Activated CD8-positive, alpha-beta T cell treated with anti-CD3 and anti-CD28 coated beads, Interleukin-2, amount 10 ng/mL, durations not matched to agents 7 days and 5 days (primary cell): Measurements from ENCODE around the gene ATF7. TPM values are rescaled to one million over a fixed set of nuclear protein-coding genes. Genes with fewer than 3 reads are reported as not detected.
A peak's percentile ranks its signal among the peaks of the same experiment; 100 is the strongest.

Experiments
- ATAC-seq: fragments of 150-1000 bp; cut with Tn5 transposase; one replicate; pipeline ENCODE4 v1.10.0; 2021; ENCODE audit warnings: moderate library complexity
- CTCF ChIA-PET: fragments of 350-600 bp; sonication (Branson Sonifier 250); formaldehyde crosslinking; loops from one replicate; lab custom pipeline; 2021; ENCODE audit warnings: antibody characterized with exemption; lab: Charles Lee
- POLR2A ChIA-PET: fragments of 350-600 bp; sonication (Branson Sonifier 250); formaldehyde crosslinking; loops from one replicate; lab custom pipeline; 2021; ENCODE audit warnings: antibody characterized with exemption; lab: Charles Lee
- DNase-seq: peaks from one replicate; pipeline ENCODE4 v3.0.0-alpha.2; 2020
- H3K27ac Mint-ChIP-seq: one replicate; pipeline ENCODE4 v1.8.0; 2021; ENCODE audit warnings: mild to moderate bottlenecking, mixed read lengths
- H3K27me3 Mint-ChIP-seq: one replicate; pipeline ENCODE4 v1.8.0; 2021; ENCODE audit warnings: low read depth, mixed read lengths
- H3K36me3 Mint-ChIP-seq: one replicate; pipeline ENCODE4 v1.8.0; 2021; ENCODE audit warnings: low read depth, mixed read lengths
- H3K4me1 Mint-ChIP-seq: one replicate; pipeline ENCODE4 v1.8.0; 2021; ENCODE audit warnings: low read depth, mixed read lengths
- H3K4me3 Mint-ChIP-seq: one replicate; pipeline ENCODE4 v1.8.0; 2021; ENCODE audit warnings: mild to moderate bottlenecking, mixed read lengths
- H3K9me3 Mint-ChIP-seq: one replicate; pipeline ENCODE4 v1.8.0; 2022; ENCODE audit warnings: mixed read lengths; ENCODE audit not compliant: insufficient read depth
- total RNA-seq, 2 experiments: library from RNA; stranded (reverse); gene quantifications; one replicate each; pipeline ENCODE4 v1.2.3, GENCODE V29; 2021

ATF7 gene
- total RNA-seq, 2 experiments from 2014 or later: 27.7 to 28.7 TPM

- H3K27me3 Mint-ChIP-seq: peaks cover under 1% of the 10 kb centered on the region
- no peaks in the 10 kb centered on the region for H3K9me3 Mint-ChIP-seq
- peaks cover 32% of the 10 kb centered on the region for H3K4me1 Mint-ChIP-seq
- DNase-seq: no peak
- peaks cover 7% of the 10 kb centered on the region for H3K36me3 Mint-ChIP-seq
- ChIA-PET CTCF (interaction anchor here (1.1 to 5.3 kb wide), 6 partner anchors 15 to 120 kb away, joined by 3 to 36 read pairs (median 5); partner anchors contain the start of gene ATP5MC2), POLR2A (interaction anchor here (1.0 kb wide), 1 partner anchor 14 kb away, joined by 4 read pairs; no protein-coding TSS in a partner anchor)
- ATAC-seq: no peak
- H3K4me3 Mint-ChIP-seq: peak overlapping the region; percentile 98
- peak overlapping the region; percentile 96 for H3K27ac Mint-ChIP-seq
Measured at GRCh38 chr12:53626702-53627169, 554 bp upstream of the ATF7 start.

- H3K27ac Mint-ChIP-seq: peak overlapping the region; percentile 96
- H3K4me1 Mint-ChIP-seq: peaks cover 32% of the 10 kb centered on the region
- no peaks in the 10 kb centered on the region for H3K9me3 Mint-ChIP-seq
- H3K4me3 Mint-ChIP-seq: peak overlapping the region; percentile 98
- ChIA-PET CTCF (interaction anchor here (1.0 to 5.3 kb wide), 6 partner anchors 9 to 121 kb away, joined by 3 to 36 read pairs (median 4); partner anchors contain the start of gene ATP5MC2), POLR2A (interaction anchor here (1.0 kb wide), 1 partner anchor 12 kb away, joined by 4 read pairs; no protein-coding TSS in a partner anchor)
- DNase-seq: no peak
- no peaks in the 10 kb centered on the region for H3K27me3 Mint-ChIP-seq
- no peak for ATAC-seq
- peaks cover 11% of the 10 kb centered on the region for H3K36me3 Mint-ChIP-seq
Measured at GRCh38 chr12:53625373-53625945, 723 bp downstream of the ATF7 start.

- ChIA-PET POLR2A (no interaction called here), CTCF (interaction anchor here (1.0 to 5.3 kb wide), 4 partner anchors 9 to 132 kb away, joined by 3 to 36 read pairs (median 4); partner anchors contain the start of gene ATP5MC2)
- no peaks in the 10 kb centered on the region for H3K27me3 Mint-ChIP-seq
- DNase-seq (no peak), ATAC-seq (no peak)
- peak overlapping the region; percentile 96 for H3K27ac Mint-ChIP-seq
- H3K9me3 Mint-ChIP-seq: no peaks in the 10 kb centered on the region
- peaks cover 11% of the 10 kb centered on the region for H3K36me3 Mint-ChIP-seq
- H3K4me1 Mint-ChIP-seq: peaks cover 32% of the 10 kb centered on the region
- H3K4me3 Mint-ChIP-seq: peak overlapping the region; percentile 98
Measured at GRCh38 chr12:53624956-53625355, 1.2 kb downstream of the ATF7 start.

- Mint-ChIP-seq H3K27ac (no peak overlapping the region), H3K4me3 (peak overlapping the region; percentile 98), H3K4me1 (peaks cover 32% of the 10 kb centered on the region), H3K9me3 (no peaks in the 10 kb centered on the region), H3K27me3 (no peaks in the 10 kb centered on the region), H3K36me3 (peaks cover 11% of the 10 kb centered on the region)
- POLR2A ChIA-PET: interaction anchor here (1.3 kb wide), 1 partner anchor 51 kb away, joined by 4 read pairs; no protein-coding TSS in a partner anchor
- DNase-seq (no peak), ATAC-seq (no peak)
- CTCF ChIA-PET: interaction anchor here (1.0 to 5.3 kb wide), 8 partner anchors 9 to 132 kb away, joined by 3 to 36 read pairs (median 6); partner anchors contain the start of gene ATP5MC2
Measured at GRCh38 chr12:53624458-53624857, 1.7 kb downstream of the ATF7 start.

- Mint-ChIP-seq H3K27me3 (no peaks in the 10 kb centered on the region), H3K27ac (peak overlapping the region; percentile 48), H3K9me3 (no peaks in the 10 kb centered on the region), H3K36me3 (peaks cover 11% of the 10 kb centered on the region), H3K4me3 (peak overlapping the region; percentile 98), H3K4me1 (peaks cover 35% of the 10 kb centered on the region)
- ATAC-seq (no peak), DNase-seq (no peak)
- CTCF ChIA-PET: interaction anchor here (0.9 to 5.3 kb wide), 10 partner anchors 8 to 133 kb away, joined by 3 to 36 read pairs (median 5); partner anchors contain the start of gene ATP5MC2
- POLR2A ChIA-PET: interaction anchor here (1.1 to 1.3 kb wide), 2 partner anchors 51 to 250 kb away, joined by 3 to 4 read pairs; no protein-coding TSS in a partner anchor
Measured at GRCh38 chr12:53623548-53624385, 2.4 kb downstream of the ATF7 start.

- Mint-ChIP-seq H3K4me1 (peaks cover 45% of the 10 kb centered on the region), H3K4me3 (no peak overlapping the region), H3K27me3 (no peaks in the 10 kb centered on the region), H3K27ac (no peak overlapping the region), H3K36me3 (peaks cover 18% of the 10 kb centered on the region), H3K9me3 (no peaks in the 10 kb centered on the region)
- ChIA-PET POLR2A (interaction anchor here (1.1 kb wide), 2 partner anchors 53 to 249 kb away, joined by 3 read pairs; no protein-coding TSS in a partner anchor), CTCF (interaction anchor here (0.9 to 5.3 kb wide), 8 partner anchors 10 to 134 kb away, joined by 3 to 36 read pairs (median 6); partner anchors contain the start of gene ATP5MC2)
- ATAC-seq (no peak), DNase-seq (no peak)
Measured at GRCh38 chr12:53622724-53623123, 3.5 kb downstream of the ATF7 start.

GRCh38 chr12:53618275-53618674 is 7.9 kb downstream of the ATF7 start:
- CTCF ChIA-PET: interaction anchor here (2.2 to 2.6 kb wide), 2 partner anchors 58 to 75 kb away, joined by 5 to 6 read pairs; partner anchors contain the start of gene ATP5MC2
- POLR2A ChIA-PET: no interaction called here
- peak overlapping the region; percentile 60 for H3K27ac Mint-ChIP-seq
- H3K27me3 Mint-ChIP-seq: no peaks in the 10 kb centered on the region
- peak overlapping the region; percentile 74 for H3K4me3 Mint-ChIP-seq
- H3K4me1 Mint-ChIP-seq: peaks cover 31% of the 10 kb centered on the region
- ATAC-seq (no peak), DNase-seq (no peak)
- H3K9me3 Mint-ChIP-seq: no peaks in the 10 kb centered on the region
- peaks cover 21% of the 10 kb centered on the region for H3K36me3 Mint-ChIP-seq

GRCh38 chr12:53617700-53618099 is 8.5 kb downstream of the ATF7 start:
- Mint-ChIP-seq H3K4me3 (peak overlapping the region; percentile 74), H3K27ac (peak overlapping the region; percentile 60), H3K4me1 (peaks cover 32% of the 10 kb centered on the region), H3K9me3 (no peaks in the 10 kb centered on the region), H3K36me3 (peaks cover 21% of the 10 kb centered on the region), H3K27me3 (no peaks in the 10 kb centered on the region)
- CTCF ChIA-PET: interaction anchor here (0.6 to 2.6 kb wide), 3 partner anchors 9 to 126 kb away, joined by 3 to 6 read pairs (median 3); no protein-coding TSS in a partner anchor
- ATAC-seq (no peak), DNase-seq (no peak)
- POLR2A ChIA-PET: no interaction called here

GRCh38 chr12:53616950-53617349 is 9.2 kb downstream of the ATF7 start:
- Mint-ChIP-seq H3K9me3 (no peaks in the 10 kb centered on the region), H3K27me3 (no peaks in the 10 kb centered on the region), H3K36me3 (peaks cover 21% of the 10 kb centered on the region), H3K4me1 (peaks cover 34% of the 10 kb centered on the region), H3K27ac (no peak overlapping the region), H3K4me3 (no peak overlapping the region)
- ChIA-PET CTCF (interaction anchor here (1.2 to 2.6 kb wide), 4 partner anchors 9 to 127 kb away, joined by 3 to 7 read pairs (median 4); partner anchors contain the start of gene ATP5MC2), POLR2A (no interaction called here)
- ATAC-seq (no peak), DNase-seq (no peak)

GRCh38 chr12:53613821-53614220 is 12.4 kb downstream of the ATF7 start:
- ATAC-seq (no peak), DNase-seq (no peak)
- H3K4me3 Mint-ChIP-seq: no peak overlapping the region
- POLR2A ChIA-PET: interaction anchor here (1.4 kb wide), 1 partner anchor 12 kb away, joined by 4 read pairs; the partner anchor contains the start of gene ATF7
- CTCF ChIA-PET: interaction anchor here (0.7 to 2.2 kb wide), 2 partner anchors 62 to 757 kb away, joined by 3 to 10 read pairs; partner anchors contain the start of gene ATP5MC2
- no peak overlapping the region for H3K27ac Mint-ChIP-seq
- no peaks in the 10 kb centered on the region for H3K9me3 Mint-ChIP-seq
- no peaks in the 10 kb centered on the region for H3K27me3 Mint-ChIP-seq
- peaks cover 31% of the 10 kb centered on the region for H3K4me1 Mint-ChIP-seq
- peaks cover 16% of the 10 kb centered on the region for H3K36me3 Mint-ChIP-seq

- Mint-ChIP-seq H3K27ac (no peak overlapping the region), H3K36me3 (peaks cover 10% of the 10 kb centered on the region), H3K4me3 (no peak overlapping the region), H3K27me3 (no peaks in the 10 kb centered on the region), H3K9me3 (no peaks in the 10 kb centered on the region), H3K4me1 (peaks cover 23% of the 10 kb centered on the region)
- ChIA-PET CTCF (interaction anchor here (0.7 to 2.2 kb wide), 2 partner anchors 10 to 63 kb away, joined by 3 to 10 read pairs; partner anchors contain the start of gene ATP5MC2), POLR2A (interaction anchor here (1.4 kb wide), 1 partner anchor 13 kb away, joined by 4 read pairs; the partner anchor contains the start of gene ATF7)
- ATAC-seq: no peak
- no peak for DNase-seq
Measured at GRCh38 chr12:53612978-53613377, 13.2 kb downstream of the ATF7 start.
